Stimulated activated naive CD8-positive, alpha-beta T cell treated with anti-CD3 and anti-CD28 coated beads, Interleukin-15, Interleukin-2, amounts not matched to agents 100 ng/mL and 50 ng/mL, for 24 hours (primary cell): ENCODE data around the gene RTN1.

ENCODE experiments used
- H3K27ac Mint-ChIP-seq: one replicate; pipeline ENCODE4 v1.8.0; 2021; ENCODE audit warnings: mild to moderate bottlenecking, mixed read lengths
- H3K27me3 Mint-ChIP-seq: one replicate; pipeline ENCODE4 v1.8.0; 2021; ENCODE audit warnings: mixed read lengths
- H3K36me3 Mint-ChIP-seq: one replicate; pipeline ENCODE4 v1.8.0; 2021; ENCODE audit warnings: low read depth, mixed read lengths
- H3K4me1 Mint-ChIP-seq: one replicate; pipeline ENCODE4 v1.8.0; 2021; ENCODE audit warnings: low read depth, mixed read lengths
- H3K4me3 Mint-ChIP-seq: one replicate; pipeline ENCODE4 v1.8.0; 2021; ENCODE audit warnings: mild to moderate bottlenecking, mixed read lengths
- H3K9me3 Mint-ChIP-seq: one replicate; pipeline ENCODE4 v1.8.0; 2021; ENCODE audit warnings: mixed read lengths

Gene RTN1

GRCh38 chr14:59576332-59577294 lies 294.0 kb downstream of the RTN1 start, which contains the start of gene CCDC175:
Gene CCDC175, minus strand, starts transcription at chr14:59576812. Its CDS starts 37 bp downstream, at chr14:59576775.
- H3K9me3 Mint-ChIP-seq: no peaks in the 10 kb centered on the region
- peaks cover 22% of the 10 kb centered on the region for H3K27me3 Mint-ChIP-seq
- H3K36me3 Mint-ChIP-seq: no peaks in the 10 kb centered on the region
- no peak within 1 kb of the TSS for H3K27ac Mint-ChIP-seq
- peak within 1 kb of the TSS; percentile 64 for H3K4me3 Mint-ChIP-seq
- H3K4me1 Mint-ChIP-seq: peaks cover 8% of the 10 kb centered on the region

- no peaks in the 10 kb centered on the region for H3K4me1 Mint-ChIP-seq
- H3K27me3 Mint-ChIP-seq: peaks cover 34% of the 10 kb centered on the region
- no peak overlapping the region for H3K27ac Mint-ChIP-seq
- H3K4me3 Mint-ChIP-seq: no peak overlapping the region
- H3K36me3 Mint-ChIP-seq: no peaks in the 10 kb centered on the region
- no peaks in the 10 kb centered on the region for H3K9me3 Mint-ChIP-seq
Observed at GRCh38 chr14:59570122-59570521, 300.5 kb downstream of the RTN1 start.

- Mint-ChIP-seq H3K4me3 (no peak overlapping the region), H3K9me3 (no peaks in the 10 kb centered on the region), H3K4me1 (no peaks in the 10 kb centered on the region), H3K27ac (no peak overlapping the region), H3K27me3 (peaks cover 30% of the 10 kb centered on the region), H3K36me3 (no peaks in the 10 kb centered on the region)
Observed at GRCh38 chr14:59566725-59567124, 303.9 kb downstream of the RTN1 start.

- H3K27me3 Mint-ChIP-seq: peaks cover 27% of the 10 kb centered on the region
- no peak overlapping the region for H3K27ac Mint-ChIP-seq
- H3K9me3 Mint-ChIP-seq: no peaks in the 10 kb centered on the region
- H3K4me3 Mint-ChIP-seq: no peak overlapping the region
- no peaks in the 10 kb centered on the region for H3K4me1 Mint-ChIP-seq
- no peaks in the 10 kb centered on the region for H3K36me3 Mint-ChIP-seq
Observed at GRCh38 chr14:59566296-59566695, 304.3 kb downstream of the RTN1 start.

GRCh38 chr14:59565087-59565486 lies 305.5 kb downstream of the RTN1 start:
- Mint-ChIP-seq H3K9me3 (no peaks in the 10 kb centered on the region), H3K4me3 (no peak overlapping the region), H3K4me1 (no peaks in the 10 kb centered on the region), H3K27ac (no peak overlapping the region), H3K36me3 (no peaks in the 10 kb centered on the region), H3K27me3 (peaks cover 20% of the 10 kb centered on the region)

GRCh38 chr14:59564366-59564765 lies 306.2 kb downstream of the RTN1 start:
- no peaks in the 10 kb centered on the region for H3K36me3 Mint-ChIP-seq
- H3K27me3 Mint-ChIP-seq: peaks cover 20% of the 10 kb centered on the region
- H3K9me3 Mint-ChIP-seq: no peaks in the 10 kb centered on the region
- no peak overlapping the region for H3K4me3 Mint-ChIP-seq
- no peak overlapping the region for H3K27ac Mint-ChIP-seq
- H3K4me1 Mint-ChIP-seq: no peaks in the 10 kb centered on the region

- no peaks in the 10 kb centered on the region for H3K9me3 Mint-ChIP-seq
- H3K4me1 Mint-ChIP-seq: no peaks in the 10 kb centered on the region
- no peaks in the 10 kb centered on the region for H3K36me3 Mint-ChIP-seq
- no peak overlapping the region for H3K4me3 Mint-ChIP-seq
- no peak overlapping the region for H3K27ac Mint-ChIP-seq
- H3K27me3 Mint-ChIP-seq: peaks cover 23% of the 10 kb centered on the region
Observed at GRCh38 chr14:59547310-59547709, 323.3 kb downstream of the RTN1 start.
